ENCODE results near the gene CLIP2. TPM values are rescaled to one million over a fixed set of nuclear protein-coding genes. Genes with fewer than 3 reads are reported as not detected.

CLIP2 gene
- total and polyA plus RNA-seq, 2 of the 4 experiments (the other 2 are of a cell fraction) = 18.1 to 20.7 TPM

DNA sequence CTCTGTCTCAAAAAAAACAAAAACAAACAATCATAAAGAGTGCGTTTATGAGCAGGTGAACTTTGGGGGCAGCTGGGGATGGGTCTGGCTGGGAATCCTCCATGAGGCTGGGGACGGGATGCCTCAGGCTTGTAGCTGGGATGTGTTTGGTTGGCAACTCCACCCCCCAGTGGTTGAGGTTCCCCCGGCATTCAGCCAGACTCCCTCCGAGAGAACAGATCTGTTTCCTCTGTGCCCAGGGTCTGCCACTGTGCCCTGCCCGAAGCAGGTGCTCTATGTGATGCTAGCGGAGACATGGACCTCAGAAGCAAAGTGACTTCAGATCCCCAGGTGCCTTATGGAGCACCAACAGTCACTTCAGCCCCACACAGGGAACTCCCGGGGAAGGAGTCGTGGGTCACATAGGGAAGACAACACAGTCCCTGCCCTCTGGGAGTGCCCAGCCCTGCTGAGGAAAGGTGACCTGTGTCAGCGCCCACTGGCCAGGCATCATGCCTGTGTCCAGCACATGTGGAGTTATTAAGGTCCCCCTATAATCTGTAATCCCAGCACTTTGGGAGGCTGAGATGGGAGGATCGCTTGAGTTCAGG lies 135.2 kb downstream of the CLIP2 start:
- H4K8ac ChIP-seq (ENCODE audit: low read depth in 2 of 2, low read length in 2 of 2) = no peak overlapping the region
- WGBS, 2 experiments (ENCODE audit: extremely low coverage in 2 of 2, insufficient read length in 1 of 2) = 80% methylated on average over 1 of the region's 10 CpGs; no CpG with 5 or more reads in 1 of the 2 experiments
- no TSS peak for BruUV-seq (replicated peaks)
- H3K9me1 ChIP-seq (ENCODE audit: insufficient read depth, low read length) = no peaks in the 10 kb centered on the region
- no peak overlapping the region for H3K4ac ChIP-seq (ENCODE audit: low read depth, low read length)
- TF ChIP-seq CEBPB (IDR thresholded peaks at IDR 0.05; ENCODE audit: low read depth, low read length) (no peak), FOS (IDR thresholded peaks at IDR 0.05; ENCODE audit: low read depth, low read length) (no peak), RAD21 (IDR thresholded peaks at IDR 0.05; ENCODE audit: low read length) (no peak), CHD1 (IDR thresholded peaks at IDR 0.05; ENCODE audit: low read depth, low read length) (no peak), NFE2L2 (IDR thresholded peaks at IDR 0.05; ENCODE audit: low read depth, low read length) (no peak), SMC3 (IDR thresholded peaks at IDR 0.05; ENCODE audit: low read depth, low read length) (no peak), POLR2A (IDR thresholded peaks at IDR 0.05; ENCODE audit: low read depth, low read length) (no peak), RCOR1 (IDR thresholded peaks at IDR 0.05; ENCODE audit: insufficient replicate concordance, low read length) (no peak), RFX5 (IDR thresholded peaks at IDR 0.05; ENCODE audit: low read depth, low read length) (no peak), BHLHE40 (IDR thresholded peaks at IDR 0.05; ENCODE audit: low read depth, low read length) (no peak), MAZ (IDR thresholded peaks at IDR 0.05; ENCODE audit: borderline replicate concordance, low read depth, low read length) (no peak), MXI1 (IDR thresholded peaks at IDR 0.05; ENCODE audit: borderline replicate concordance, low read depth, low read length) (no peak), MAFK (IDR thresholded peaks at IDR 0.05; ENCODE audit: low read depth, low read length) (no peak)
- TF ChIP-seq, protein P1, sequence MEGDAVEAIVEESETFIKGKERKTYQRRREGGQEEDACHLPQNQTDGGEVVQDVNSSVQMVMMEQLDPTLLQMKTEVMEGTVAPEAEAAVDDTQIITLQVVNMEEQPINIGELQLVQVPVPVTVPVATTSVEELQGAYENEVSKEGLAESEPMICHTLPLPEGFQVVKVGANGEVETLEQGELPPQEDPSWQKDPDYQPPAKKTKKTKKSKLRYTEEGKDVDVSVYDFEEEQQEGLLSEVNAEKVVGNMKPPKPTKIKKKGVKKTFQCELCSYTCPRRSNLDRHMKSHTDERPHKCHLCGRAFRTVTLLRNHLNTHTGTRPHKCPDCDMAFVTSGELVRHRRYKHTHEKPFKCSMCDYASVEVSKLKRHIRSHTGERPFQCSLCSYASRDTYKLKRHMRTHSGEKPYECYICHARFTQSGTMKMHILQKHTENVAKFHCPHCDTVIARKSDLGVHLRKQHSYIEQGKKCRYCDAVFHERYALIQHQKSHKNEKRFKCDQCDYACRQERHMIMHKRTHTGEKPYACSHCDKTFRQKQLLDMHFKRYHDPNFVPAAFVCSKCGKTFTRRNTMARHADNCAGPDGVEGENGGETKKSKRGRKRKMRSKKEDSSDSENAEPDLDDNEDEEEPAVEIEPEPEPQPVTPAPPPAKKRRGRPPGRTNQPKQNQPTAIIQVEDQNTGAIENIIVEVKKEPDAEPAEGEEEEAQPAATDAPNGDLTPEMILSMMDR (conservative IDR thresholded peaks at IDR 0.05; ENCODE audit: low read depth, low read length) = no peak
- TF ChIP-seq, protein P2, sequence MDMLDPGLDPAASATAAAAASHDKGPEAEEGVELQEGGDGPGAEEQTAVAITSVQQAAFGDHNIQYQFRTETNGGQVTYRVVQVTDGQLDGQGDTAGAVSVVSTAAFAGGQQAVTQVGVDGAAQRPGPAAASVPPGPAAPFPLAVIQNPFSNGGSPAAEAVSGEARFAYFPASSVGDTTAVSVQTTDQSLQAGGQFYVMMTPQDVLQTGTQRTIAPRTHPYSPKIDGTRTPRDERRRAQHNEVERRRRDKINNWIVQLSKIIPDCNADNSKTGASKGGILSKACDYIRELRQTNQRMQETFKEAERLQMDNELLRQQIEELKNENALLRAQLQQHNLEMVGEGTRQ (IDR thresholded peaks at IDR 0.05; ENCODE audit: low read depth, low read length) = no peak
- TF ChIP-seq, protein P3, sequence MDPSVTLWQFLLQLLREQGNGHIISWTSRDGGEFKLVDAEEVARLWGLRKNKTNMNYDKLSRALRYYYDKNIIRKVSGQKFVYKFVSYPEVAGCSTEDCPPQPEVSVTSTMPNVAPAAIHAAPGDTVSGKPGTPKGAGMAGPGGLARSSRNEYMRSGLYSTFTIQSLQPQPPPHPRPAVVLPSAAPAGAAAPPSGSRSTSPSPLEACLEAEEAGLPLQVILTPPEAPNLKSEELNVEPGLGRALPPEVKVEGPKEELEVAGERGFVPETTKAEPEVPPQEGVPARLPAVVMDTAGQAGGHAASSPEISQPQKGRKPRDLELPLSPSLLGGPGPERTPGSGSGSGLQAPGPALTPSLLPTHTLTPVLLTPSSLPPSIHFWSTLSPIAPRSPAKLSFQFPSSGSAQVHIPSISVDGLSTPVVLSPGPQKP (IDR thresholded peaks at IDR 0.05; ENCODE audit: borderline replicate concordance, low read depth, low read length) = no peak
- POLR2A ChIA-PET (ENCODE audit: unreplicated experiment) = no interaction called here
- H4K5ac ChIP-seq (ENCODE audit: low read depth, low read length) = no peak overlapping the region
- DNase-seq = no peak
- no peaks in the 10 kb centered on the region for H3K79me1 ChIP-seq (ENCODE audit: low read depth in 1 of 2, low read length in 2 of 2)
- H2AFZ ChIP-seq (replicated peaks; ENCODE audit: low read length, poor library complexity) = no peak overlapping the region
- ATAC-seq (ENCODE audit: low read depth) = no peak
- H3K4me2 ChIP-seq (ENCODE audit: low read depth, low read length) = no peak overlapping the region
- no peaks in the 10 kb centered on the region for H3K9me3 ChIP-seq (ENCODE audit: control insufficient read depth, insufficient read depth, low read length)
- H3K18ac ChIP-seq (ENCODE audit: low read depth, low read length) = no peak overlapping the region
- no peak overlapping the region for H3K14ac ChIP-seq (replicated peaks; ENCODE audit: low read depth, low read length)
- no peak overlapping the region for H3K4me3 ChIP-seq (ENCODE audit: insufficient read depth, low read depth, low read length)
- no peaks in the 10 kb centered on the region for H3K36me3 ChIP-seq (ENCODE audit: control insufficient read depth, insufficient read depth, low read length)
- H3K23ac ChIP-seq (ENCODE audit: low read depth, low read length) = no peak overlapping the region
- H3K27me3 ChIP-seq (ENCODE audit: control insufficient read depth, insufficient read depth, low read length) = no peaks in the 10 kb centered on the region; the same call in 1 of the 2 replicates
- H2AK5ac ChIP-seq (ENCODE audit: low read depth, low read length) = no peak overlapping the region
- no peak overlapping the region for H4K91ac ChIP-seq (ENCODE audit: insufficient read depth, low read depth, low read length)
- no peak overlapping the region for H2BK20ac ChIP-seq (ENCODE audit: low read depth, low read length)
- in situ Hi-C loops (cut with MboI; ENCODE audit: low sequenced_read_pairs) (loop anchor here (10.0 kb wide), 1 partner anchor 280 kb away; no protein-coding TSS in a partner anchor), dilution Hi-C loops (cut with HindIII; ENCODE audit: low sequenced_read_pairs, unreplicated experiment) (no loop called here), intact Hi-C loops (cut with micrococcal nuclease) (no loop called here)
- no peak overlapping the region for H3K56ac ChIP-seq (ENCODE audit: extremely low read depth, insufficient read depth, low read length)
- no peak overlapping the region for H2BK5ac ChIP-seq (ENCODE audit: low read depth, low read length, poor library complexity, severe bottlenecking)
- no peak overlapping the region for H2BK15ac ChIP-seq (ENCODE audit: low read depth, low read length)
- peaks cover 7% of the 10 kb centered on the region for H3K4me1 ChIP-seq (ENCODE audit: control insufficient read depth, insufficient read depth, low read length)
- no peak overlapping the region for H3K27ac ChIP-seq (ENCODE audit: insufficient read depth, low read length)
- H3K9ac ChIP-seq (ENCODE audit: low read depth, low read length) = no peak overlapping the region
- H2AK9ac ChIP-seq (replicated peaks; ENCODE audit: low read depth, low read length, poor library complexity) = no peak overlapping the region
- CTCF ChIA-PET = no interaction called here
- H2BK120ac ChIP-seq (ENCODE audit: low read depth, low read length) = no peak overlapping the region
- H4K20me1 ChIP-seq (ENCODE audit: insufficient read depth, low read length) = no peaks in the 10 kb centered on the region
